Right renal cortex interstitium (tissue), 3 donors: ENCODE results near the gene AGAP1. TPM values are rescaled to one million over a fixed set of nuclear protein-coding genes. Genes with fewer than 3 reads are reported as not detected.

Experiments
- DNase-seq, 3 donors: peaks; one replicate each; pipeline ENCODE4 v3.0.0-alpha.2; 2013; ENCODE audit warnings: low read depth in 3 of 3, low spot score in 2 of 3
- polyA plus RNA-seq, 3 donors: library from polyadenylated mRNA; unstranded; fragments of 120-200 nt; gene quantifications; one replicate each; pipeline ENCODE4 v1.2.1, GENCODE V29; 2013; ENCODE audit not compliant: insufficient read length in 3 of 3

Gene AGAP1
- polyA plus RNA-seq, 3 donors = 18.0 to 22.6 (median 21.2) TPM

- DNase-seq = no peak
Measured at GRCh38 chr2:236167297-236168109, 673.7 kb downstream of the AGAP1 start.

GRCh38 chr2:236168110-236169080, 674.6 kb downstream of the AGAP1 start, which contains the start of gene GBX2:
Gene GBX2, minus strand, starts transcription at chr2:236168386. Its CDS starts 415 bp downstream, at chr2:236167971.
- DNase-seq = no peak

GRCh38 chr2:236169151-236169721, 675.4 kb downstream of the AGAP1 start:
- DNase-seq = no peak

GRCh38 chr2:236169741-236170589, 676.1 kb downstream of the AGAP1 start:
- DNase-seq = no peak

- no peak for DNase-seq
Measured at GRCh38 chr2:236170590-236171165, 676.8 kb downstream of the AGAP1 start.

GRCh38 chr2:236171181-236171679, 677.4 kb downstream of the AGAP1 start:
- no peak for DNase-seq

- DNase-seq = no peak
Measured at GRCh38 chr2:236171680-236172254, 677.9 kb downstream of the AGAP1 start.

- DNase-seq = no peak
Measured at GRCh38 chr2:236172255-236173035, 678.6 kb downstream of the AGAP1 start.

GRCh38 chr2:236173036-236173728, 679.3 kb downstream of the AGAP1 start:
- no peak for DNase-seq

GRCh38 chr2:236173729-236174607, 680.1 kb downstream of the AGAP1 start:
- no peak for DNase-seq

GRCh38 chr2:236175548-236176150, 681.8 kb downstream of the AGAP1 start:
- no peak for DNase-seq

GRCh38 chr2:236176417-236176816, 682.6 kb downstream of the AGAP1 start:
- no peak for DNase-seq

- DNase-seq = no peak
Measured at GRCh38 chr2:236176951-236177350, 683.1 kb downstream of the AGAP1 start.

- no peak for DNase-seq
Measured at GRCh38 chr2:236177604-236177966, 683.7 kb downstream of the AGAP1 start.

GRCh38 chr2:236177967-236178889, 684.4 kb downstream of the AGAP1 start:
- no peak for DNase-seq

- DNase-seq = no peak
Measured at GRCh38 chr2:236178890-236179235, 685.0 kb downstream of the AGAP1 start.
